Occipital lobe (tissue), 2 donors: ENCODE measurements around the gene RFX8. TPM values are rescaled to one million over a fixed set of nuclear protein-coding genes. Genes with fewer than 3 reads are reported as not detected.
"Not testable (repeated sequence)": the region's sequence is repeated elsewhere in the genome, so short reads cannot be mapped to it uniquely, and the experiment has no call there.

Source experiments
- DNase-seq: peaks from one replicate; lab custom pipeline; 2025; lab: John Stamatoyannopoulos, UW
- total RNA-seq: library from RNA; depleted of rRNA; stranded (reverse); fragments of >200 nt; gene quantifications from one replicate; pipeline ENCODE4 v1.2.3, GENCODE V29; 2014

RFX8 gene
- total RNA-seq, result 0.47 TPM

GRCh38 chr2:101474731-101475384, at the start of gene RFX8:
RFX8 (minus strand) TSS chr2:101475112; CDS start chr2:101466848, 8,264 bp downstream.
- no peak for DNase-seq

DNA sequence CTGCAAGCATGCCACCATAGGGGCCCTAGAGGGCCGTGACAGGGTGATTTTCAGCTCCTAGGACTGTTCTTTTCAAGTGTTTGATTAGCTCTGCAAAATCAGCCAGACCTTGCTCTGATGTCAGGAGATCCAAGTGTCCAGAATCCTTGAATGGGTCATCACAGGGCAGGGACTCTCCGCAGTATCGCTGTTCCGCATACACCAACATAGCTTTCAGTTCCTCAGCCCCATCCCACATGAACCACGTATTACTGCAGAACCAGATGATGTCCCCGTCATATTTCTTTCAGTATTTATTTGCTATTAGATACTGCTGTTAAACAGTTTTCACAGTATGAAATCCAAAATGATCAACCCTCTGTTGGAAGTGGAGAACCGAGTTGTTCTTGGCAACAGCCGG, 46.6 kb upstream of the RFX8 start:
- DNase-seq, result no peak

DNA sequence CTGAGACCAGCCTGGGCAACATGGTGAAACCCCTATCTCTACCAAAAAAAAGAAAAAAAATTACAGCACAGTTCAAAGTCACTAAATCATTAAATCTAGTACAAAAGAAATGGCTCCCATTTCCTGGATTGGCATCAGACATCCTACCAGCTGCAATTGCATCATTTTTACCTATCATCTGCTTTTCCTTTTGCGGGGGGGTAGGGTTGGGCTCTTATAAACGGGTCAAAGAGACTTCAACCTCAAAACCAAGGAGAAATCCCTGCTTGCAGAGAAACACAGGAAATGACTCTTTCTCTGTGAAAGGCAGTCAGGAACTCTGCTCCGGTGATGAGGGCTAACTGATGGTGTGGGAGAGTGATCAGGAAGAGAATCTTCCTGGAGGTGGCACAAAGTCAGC, 45.3 kb upstream of the RFX8 start:
- DNase-seq, result no peak

GRCh38 chr2:101518578-101519492, 43.9 kb upstream of the RFX8 start:
- peak; percentile 58 for DNase-seq

GRCh38 chr2:101517758-101518271, 42.9 kb upstream of the RFX8 start:
- no peak for DNase-seq

DNA sequence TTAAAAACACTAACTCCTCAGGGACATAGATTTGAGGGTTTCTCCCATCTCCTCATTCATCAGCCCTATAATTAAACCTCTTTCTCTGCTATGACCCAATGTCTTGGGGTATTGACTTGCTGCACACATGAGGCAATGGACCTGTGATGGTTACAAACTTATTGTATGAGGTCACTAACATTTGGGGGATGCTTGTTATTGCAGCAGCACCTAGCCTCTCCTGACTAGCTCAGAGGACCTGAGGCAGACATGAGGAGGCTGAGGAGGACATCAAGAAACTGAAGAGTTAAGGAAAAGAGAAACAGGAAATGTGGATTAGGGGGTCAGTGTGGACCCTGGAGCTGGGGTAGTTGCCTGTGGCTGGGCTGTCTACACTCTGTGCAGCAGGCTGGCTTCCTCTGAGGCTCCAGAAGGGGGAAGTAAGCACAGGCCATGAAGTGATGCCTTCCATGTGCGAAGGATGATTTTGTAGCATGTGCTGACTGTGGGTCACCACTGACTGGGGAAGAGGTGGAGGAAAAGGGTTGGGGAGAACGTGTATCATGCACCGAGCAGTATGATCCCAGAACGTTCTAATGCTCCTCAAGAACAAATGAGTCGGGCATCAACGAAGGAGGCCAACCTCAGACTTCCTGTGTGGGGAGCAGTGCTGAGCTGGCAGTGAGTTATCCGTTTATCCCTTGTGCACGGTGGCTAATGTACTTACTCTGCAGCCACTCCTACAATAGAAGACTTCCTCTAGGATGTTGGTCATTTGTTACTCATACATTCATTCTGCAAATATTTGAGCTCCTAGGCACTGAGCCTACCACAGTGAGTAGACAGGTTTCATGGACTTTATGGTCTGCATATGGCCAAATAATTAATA, 42.1 kb upstream of the RFX8 start:
- no peak for DNase-seq

DNA sequence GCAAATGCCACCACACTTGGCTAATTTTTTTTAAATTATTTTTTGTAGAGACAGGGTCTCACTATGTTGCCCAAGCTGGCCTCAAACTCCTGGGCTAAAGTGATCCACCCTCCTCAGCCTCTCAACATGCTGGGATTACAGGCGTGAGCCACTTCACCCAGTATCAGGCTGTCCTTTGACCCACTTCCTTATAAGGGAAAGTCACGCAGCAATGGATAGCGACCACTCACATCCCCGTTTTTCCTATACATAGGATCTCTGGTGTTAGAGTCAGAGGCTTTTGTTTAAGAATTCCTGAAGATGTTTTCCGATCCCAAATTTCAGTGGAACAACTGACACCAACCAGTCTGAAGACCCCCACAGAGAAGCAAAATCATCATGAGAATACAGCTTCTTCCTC, 41.4 kb upstream of the RFX8 start:
- no peak for DNase-seq

GRCh38 chr2:101515477-101515876, 40.6 kb upstream of the RFX8 start:
- no peak for DNase-seq

DNA sequence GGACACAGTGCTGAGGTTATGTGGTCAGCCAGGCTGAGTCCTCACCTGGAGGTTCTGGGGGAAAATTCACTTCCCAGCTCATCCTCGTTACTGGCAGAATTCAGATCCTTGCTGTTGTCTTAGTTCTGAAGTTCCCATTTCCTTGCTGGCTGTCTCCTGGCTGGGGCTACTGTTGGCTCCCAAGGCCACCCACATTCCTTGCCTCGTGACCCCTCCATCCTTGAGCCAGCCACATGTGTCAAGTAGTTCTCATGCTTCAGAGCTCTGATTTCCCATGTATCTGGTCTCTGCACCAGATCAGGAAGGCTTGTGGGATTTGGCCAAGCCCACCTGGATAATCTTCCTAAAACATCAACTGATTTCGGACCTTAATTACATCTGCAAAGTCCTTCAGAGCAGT, 38.1 kb upstream of the RFX8 start:
- no peak for DNase-seq

- DNase-seq, result no peak
Measured at GRCh38 chr2:101511381-101511780, 36.5 kb upstream of the RFX8 start.

GRCh38 chr2:101509499-101510284, 34.8 kb upstream of the RFX8 start:
- no peak for DNase-seq

GRCh38 chr2:101508636-101509035, 33.7 kb upstream of the RFX8 start:
- no peak for DNase-seq

DNA sequence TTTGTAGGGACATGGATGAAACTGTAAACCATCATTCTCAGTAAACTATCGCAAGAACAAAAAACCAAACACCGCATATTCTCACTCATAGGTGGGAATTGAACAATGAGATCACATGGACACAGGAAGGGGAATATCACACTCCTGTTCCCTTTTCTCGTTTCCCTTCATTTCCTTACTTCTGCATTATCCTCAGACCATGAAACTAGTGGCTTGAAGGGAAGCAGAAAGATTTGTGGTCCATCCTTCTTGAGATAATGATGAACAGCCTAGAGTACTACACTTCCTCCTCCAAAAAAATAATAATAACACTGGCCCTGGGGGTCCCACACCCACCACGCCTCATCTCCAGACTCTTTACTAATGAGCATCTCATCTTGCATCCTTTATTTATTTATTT, 30.4 kb upstream of the RFX8 start:
- not testable (repeated sequence) for DNase-seq

DNA sequence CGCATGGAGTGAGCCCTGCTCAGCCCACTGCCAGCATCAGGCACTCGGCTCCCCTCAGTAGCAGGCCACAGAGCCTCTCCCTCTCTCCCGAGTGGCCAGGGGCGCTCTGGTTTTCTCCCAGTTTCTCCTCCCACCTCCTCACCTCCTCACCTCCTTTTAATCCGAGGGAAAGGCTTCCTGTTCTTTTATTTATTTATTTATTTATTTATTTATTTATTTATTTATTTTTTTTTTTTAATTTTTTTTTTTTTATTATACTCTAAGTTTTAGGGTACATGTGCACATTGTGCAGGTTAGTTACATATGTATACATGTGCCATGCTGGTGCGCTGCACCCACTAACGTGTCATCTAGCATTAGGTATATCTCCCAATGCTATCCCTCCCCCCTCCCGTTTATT, 29.8 kb upstream of the RFX8 start:
- not testable (repeated sequence) for DNase-seq

DNA sequence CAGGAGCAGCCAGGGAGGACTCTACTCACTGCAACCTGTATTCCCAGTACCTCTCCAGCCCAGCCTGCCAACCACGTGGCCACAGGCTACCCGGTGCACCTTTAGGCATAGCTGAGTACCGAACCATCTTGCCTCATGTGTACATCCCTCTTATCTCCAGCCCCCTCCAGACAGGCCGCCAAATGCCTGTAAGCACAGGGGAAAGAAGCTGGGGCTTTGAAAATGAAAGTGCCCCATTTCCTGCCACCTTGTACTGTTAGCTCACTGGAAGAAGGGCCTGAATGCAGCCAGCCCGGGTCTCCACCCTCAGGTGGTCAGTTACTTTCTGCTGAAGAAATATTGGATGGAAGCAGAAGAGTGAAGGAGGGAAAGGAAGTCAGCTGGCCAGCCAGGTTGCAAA, 27.2 kb upstream of the RFX8 start:
- DNase-seq, result no peak

DNA sequence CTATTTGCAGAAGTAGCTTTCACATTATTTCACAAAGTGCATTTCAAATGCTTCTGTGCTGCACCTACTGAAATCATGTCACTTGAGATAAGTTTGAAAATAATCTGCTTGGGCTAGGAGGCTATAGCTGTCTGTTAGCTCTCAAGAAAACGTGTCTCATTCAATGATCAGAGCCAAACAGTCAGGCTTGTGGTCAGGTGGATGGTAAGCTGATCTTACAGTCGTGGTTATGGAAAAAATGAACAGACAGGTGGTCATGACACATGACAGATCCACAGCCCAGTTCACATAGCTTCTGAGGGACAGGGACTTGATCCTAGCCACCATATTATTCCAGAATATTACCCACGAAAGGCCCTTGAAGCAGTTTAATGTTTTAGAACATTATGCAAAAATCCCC, 26.5 kb upstream of the RFX8 start:
- no peak for DNase-seq

DNA sequence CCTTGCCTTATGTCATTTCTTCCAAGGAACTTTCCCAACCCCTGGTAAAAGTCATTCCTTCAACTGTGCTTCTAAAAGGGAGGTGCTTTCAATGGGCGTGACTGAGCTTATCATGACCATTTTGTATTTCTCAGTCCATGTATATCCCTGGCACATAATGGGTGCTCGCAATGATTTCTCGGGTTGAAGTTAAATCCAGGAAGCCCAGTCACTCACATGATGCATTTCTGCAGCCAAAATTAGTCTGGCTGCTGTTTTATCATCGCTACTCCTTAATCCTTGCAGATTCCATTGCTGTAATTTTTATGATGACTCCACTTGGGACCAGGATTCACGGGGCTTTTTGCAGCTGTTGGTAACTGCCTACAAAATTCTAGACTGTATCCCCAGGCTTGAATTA, 25.9 kb upstream of the RFX8 start:
- no peak for DNase-seq

DNA sequence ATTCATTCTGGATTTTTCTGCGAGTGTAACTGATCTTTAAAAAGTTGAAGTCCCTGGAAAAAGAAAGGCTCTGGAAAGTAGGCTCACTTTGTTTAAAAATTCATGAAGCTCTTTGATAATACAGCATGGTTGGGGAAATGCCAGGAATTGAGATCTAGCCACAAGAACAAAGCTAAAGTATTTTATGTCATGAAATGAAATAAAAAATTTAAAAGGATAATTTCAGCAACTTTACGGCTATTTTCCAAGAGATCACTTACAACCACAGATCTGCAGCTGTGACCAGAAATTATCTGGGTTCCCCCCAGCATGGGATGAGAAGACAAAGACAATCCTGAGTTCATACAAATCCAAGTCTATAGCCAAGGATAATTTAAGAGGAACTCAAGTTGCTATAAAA, 25.3 kb upstream of the RFX8 start:
- no peak for DNase-seq

GRCh38 chr2:101496279-101496678, 21.4 kb upstream of the RFX8 start:
- no peak for DNase-seq

GRCh38 chr2:101492936-101493473, 18.1 kb upstream of the RFX8 start:
- DNase-seq, result no peak

DNA sequence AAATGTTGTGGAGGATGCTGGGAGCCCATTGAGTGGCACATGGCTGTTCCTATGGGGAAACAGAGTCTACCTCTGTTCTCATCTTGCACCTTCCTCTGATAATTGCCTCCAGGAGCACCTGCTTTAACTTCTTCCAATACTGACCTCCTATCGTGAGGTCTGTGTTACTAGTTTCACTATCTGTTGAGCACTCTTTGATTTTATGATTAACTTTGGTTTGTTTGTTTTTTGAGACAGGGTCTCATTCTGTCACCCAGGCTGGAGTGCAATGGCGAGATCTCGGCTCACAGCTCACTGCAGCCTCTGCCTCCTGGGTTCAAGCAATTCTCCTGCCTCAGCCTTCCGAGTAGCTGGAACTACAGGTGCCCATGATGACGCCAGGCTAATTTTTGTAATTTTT, 12.1 kb upstream of the RFX8 start:
- DNase-seq, result no peak
